HepG2 (cell line): ENCODE results near the gene IGFALS. TPM values are rescaled to one million over a fixed set of nuclear protein-coding genes. Genes with fewer than 3 reads are reported as not detected.
A peak's percentile ranks its signal among the peaks of the same experiment; 100 is the strongest.

Source experiments
- HOXA9 ChIP-seq: sonication (generic); formaldehyde crosslinking; IDR thresholded peaks from 2 replicates; pipeline ENCODE4 v1.8.1; 2022; ENCODE audit warnings: missing genetic modification reagents, mild to moderate bottlenecking, moderate library complexity, borderline replicate concordance
- MXD4 ChIP-seq: IDR thresholded peaks from 2 replicates; pipeline ENCODE4 v1.6.1; 2016; ENCODE audit warnings: mild to moderate bottlenecking, missing biosample characterization, missing genetic modification reagents
- PAX8 ChIP-seq: sonication (generic); formaldehyde crosslinking; IDR thresholded peaks from 2 replicates; pipeline ENCODE4 v1.8.0; 2022; ENCODE audit warnings: mild to moderate bottlenecking, missing genetic modification reagents, borderline replicate concordance
- RARA ChIP-seq: IDR thresholded peaks from 2 replicates; pipeline ENCODE4 v1.6.1; 2016; ENCODE audit warnings: missing genetic modification reagents, missing compliant biosample characterization
- SATB2 ChIP-seq: sonication (generic); formaldehyde crosslinking; IDR thresholded peaks from 2 replicates; pipeline ENCODE4 v1.5.0; 2020; ENCODE audit warnings: missing genetic modification reagents
- TCF12 ChIP-seq, 2 experiments: fragments of 450-650 bp in 1 of 2; sonication (generic) in 1 of 2; formaldehyde crosslinking in 1 of 2; IDR thresholded peaks; 2 replicates each; pipeline versions ENCODE4 v1.6.1 to v1.8.0; 2017 to 2022; ENCODE audit warnings: antibody characterized with exemption in 1 of 2, mild to moderate bottlenecking in 1 of 2, missing genetic modification reagents in 1 of 2, moderate library complexity in 1 of 2
- ZBTB1 ChIP-seq: sonication (generic); formaldehyde crosslinking; IDR thresholded peaks from 2 replicates; pipeline ENCODE4 v1.4.0; 2020; ENCODE audit warnings: missing genetic modification reagents, borderline replicate concordance
- ZBTB38 ChIP-seq: sonication (generic); formaldehyde crosslinking; IDR thresholded peaks from 2 replicates; pipeline ENCODE4 v1.5.1; 2020; ENCODE audit warnings: mild to moderate bottlenecking, missing genetic modification reagents
- ZNF563 ChIP-seq: sonication (generic); formaldehyde crosslinking; IDR thresholded peaks from 2 replicates; pipeline ENCODE4 v1.8.0; 2022; ENCODE audit warnings: mild to moderate bottlenecking, moderate library complexity, missing genetic modification reagents
- ZNF703 ChIP-seq: sonication (generic); formaldehyde crosslinking; IDR thresholded peaks from 2 replicates; pipeline ENCODE4 v1.5.1; 2020; ENCODE audit warnings: missing genetic modification reagents, mild to moderate bottlenecking, moderate library complexity, borderline replicate concordance
- ZSCAN20 ChIP-seq: sonication (generic); formaldehyde crosslinking; IDR thresholded peaks from 2 replicates; pipeline ENCODE4 v1.4.0; 2020; ENCODE audit warnings: missing genetic modification reagents, mild to moderate bottlenecking, borderline replicate concordance
- ZSCAN31 ChIP-seq: sonication (generic); formaldehyde crosslinking; IDR thresholded peaks from 2 replicates; pipeline ENCODE4 v1.5.0; 2020; ENCODE audit warnings: low read depth, mild to moderate bottlenecking, missing genetic modification reagents
- polyA plus RNA-seq, 8 experiments: library from polyadenylated mRNA; depleted of rRNA in 3 of 8; stranded (reverse) in 7 of 8; unstranded in 1 of 8; fragments of >200 nt; fragmentation: Illumina TruSeq in 4 of 8; extraction: Trizol in 4 of 8; gene quantifications; 2 replicates each; pipeline versions ENCODE4 v1.2.1 to v1.2.3, GENCODE V29; 2011 to 2016; ENCODE audit warnings: low read depth in 4 of 8, missing spikeins in 1 of 8, mixed read lengths in 1 of 8; ENCODE audit not compliant: insufficient read depth in 1 of 8
- total RNA-seq, 5 experiments: library from RNA; depleted of rRNA; stranded (reverse); fragments of >200 nt; fragmentation: Illumina TruSeq; extraction: Trizol; gene quantifications; 2 replicates each; pipeline ENCODE4 v1.2.3, GENCODE V29; 2016; ENCODE audit warnings: low read depth in 1 of 5
- TF ChIP-seq, protein P1 (sequence below): sonication (generic); formaldehyde crosslinking; IDR thresholded peaks from 2 replicates; pipeline ENCODE4 v1.4.0; 2020; ENCODE audit warnings: missing genetic modification reagents, borderline replicate concordance
- TF ChIP-seq, protein P2 (sequence below): sonication (generic); formaldehyde crosslinking; IDR thresholded peaks from 2 replicates; pipeline ENCODE4 v1.5.1; 2020; ENCODE audit warnings: missing genetic modification reagents, mild to moderate bottlenecking, borderline replicate concordance
- TF ChIP-seq, protein P3 (sequence below): sonication (generic); formaldehyde crosslinking; conservative IDR thresholded peaks from 2 replicates; pipeline ENCODE4 v1.8.0; 2022; ENCODE audit warnings: mild to moderate bottlenecking, moderate library complexity, missing genetic modification reagents
- TF ChIP-seq, protein P4 (sequence below): sonication (generic); formaldehyde crosslinking; IDR thresholded peaks from 2 replicates; pipeline ENCODE4 v1.5.0; 2020; ENCODE audit warnings: missing genetic modification reagents
- TF ChIP-seq, protein P5 (sequence below): sonication (generic); formaldehyde crosslinking; IDR thresholded peaks from 2 replicates; pipeline ENCODE4 v1.9.0; 2021; ENCODE audit warnings: missing genetic modification reagents, borderline replicate concordance

IGFALS gene
- total and polyA plus RNA-seq, 2 of the 13 experiments (the other 11 are each of a cell fraction or from before 2014, with no cell fraction given), result 0.34 to 2.4 TPM

DNA sequence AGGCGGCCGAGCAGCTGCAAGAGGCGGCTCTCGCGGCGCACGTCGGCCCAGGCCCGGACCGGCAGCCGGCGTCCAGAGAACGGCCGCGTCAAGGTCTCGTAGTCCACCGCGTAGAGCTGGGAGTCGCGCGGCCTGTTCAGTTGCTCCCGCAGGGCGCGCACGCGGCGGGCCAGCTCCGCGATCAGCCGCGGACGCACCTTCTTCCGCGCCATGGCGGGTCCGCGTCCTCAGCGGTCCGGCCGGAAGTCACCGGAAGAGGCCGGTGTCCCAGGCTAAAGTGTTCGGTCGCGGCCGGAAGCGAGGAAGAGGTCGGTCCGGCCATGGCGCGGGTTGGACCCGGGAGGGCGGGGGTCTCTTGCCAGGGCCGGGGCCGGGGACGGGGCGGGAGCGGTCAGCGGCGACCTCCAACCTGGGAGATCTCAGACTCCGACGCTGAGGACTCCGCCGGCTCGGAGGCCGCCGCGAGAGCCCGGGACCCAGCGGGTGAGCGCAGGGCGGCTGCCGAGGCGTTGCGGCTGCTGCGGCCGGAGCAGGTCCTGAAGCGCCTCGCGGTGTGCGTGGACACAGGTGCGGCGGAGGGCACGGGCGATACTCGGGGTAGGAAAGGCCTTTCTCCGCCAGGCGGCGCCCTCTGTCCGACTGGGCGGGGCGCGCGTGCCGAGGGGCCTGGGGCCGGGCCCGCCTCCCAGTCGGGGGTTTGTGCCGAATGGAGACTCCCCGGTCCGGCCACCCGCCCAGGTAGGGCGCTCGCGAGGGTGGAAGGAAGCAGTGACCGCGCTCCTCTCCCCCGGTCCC is 20.4 kb downstream of the IGFALS start, which contains the start of gene MRPS34 (continued):
- TF ChIP-seq, protein P1, sequence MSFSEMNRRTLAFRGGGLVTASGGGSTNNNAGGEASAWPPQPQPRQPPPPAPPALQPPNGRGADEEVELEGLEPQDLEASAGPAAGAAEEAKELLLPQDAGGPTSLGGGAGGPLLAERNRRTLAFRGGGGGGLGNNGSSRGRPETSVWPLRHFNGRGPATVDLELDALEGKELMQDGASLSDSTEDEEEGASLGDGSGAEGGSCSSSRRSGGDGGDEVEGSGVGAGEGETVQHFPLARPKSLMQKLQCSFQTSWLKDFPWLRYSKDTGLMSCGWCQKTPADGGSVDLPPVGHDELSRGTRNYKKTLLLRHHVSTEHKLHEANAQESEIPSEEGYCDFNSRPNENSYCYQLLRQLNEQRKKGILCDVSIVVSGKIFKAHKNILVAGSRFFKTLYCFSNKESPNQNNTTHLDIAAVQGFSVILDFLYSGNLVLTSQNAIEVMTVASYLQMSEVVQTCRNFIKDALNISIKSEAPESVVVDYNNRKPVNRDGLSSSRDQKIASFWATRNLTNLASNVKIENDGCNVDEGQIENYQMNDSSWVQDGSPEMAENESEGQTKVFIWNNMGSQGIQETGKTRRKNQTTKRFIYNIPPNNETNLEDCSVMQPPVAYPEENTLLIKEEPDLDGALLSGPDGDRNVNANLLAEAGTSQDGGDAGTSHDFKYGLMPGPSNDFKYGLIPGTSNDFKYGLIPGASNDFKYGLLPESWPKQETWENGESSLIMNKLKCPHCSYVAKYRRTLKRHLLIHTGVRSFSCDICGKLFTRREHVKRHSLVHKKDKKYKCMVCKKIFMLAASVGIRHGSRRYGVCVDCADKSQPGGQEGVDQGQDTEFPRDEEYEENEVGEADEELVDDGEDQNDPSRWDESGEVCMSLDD (CRISPR knock-in tag), result peak; percentile 73; the same call in 1 of the 2 replicates
- TF ChIP-seq ZSCAN20 (CRISPR knock-in tag) (peak; percentile 89; the same call in 1 of the 2 replicates), RARA (CRISPR knock-in tag) (peak; percentile 54), MXD4 (CRISPR knock-in tag) (peak; percentile 73), TCF12 (IDR thresholded peaks at IDR 0.05) (no peak), TCF12 (CRISPR knock-in tag; IDR thresholded peaks at IDR 0.05) (peak; percentile 45; the same call in 1 of the 2 replicates), ZBTB1 (no peak), HOXA9 (peak; percentile 88; the same call in 1 of the 2 replicates), ZNF563 (CRISPR knock-in tag) (no peak; the same call in 1 of the 2 replicates), ZSCAN31 (CRISPR knock-in tag) (peak; percentile 89), SATB2 (CRISPR knock-in tag) (peak; percentile 60; the same call in 1 of the 2 replicates), ZBTB38 (CRISPR knock-in tag) (peak; percentile 73), PAX8 (CRISPR knock-in tag) (0 out of 2 replicates have a peak, but pooled peaks have one; percentile 46), ZNF703 (CRISPR knock-in tag) (no peak)
- TF ChIP-seq, protein P2, sequence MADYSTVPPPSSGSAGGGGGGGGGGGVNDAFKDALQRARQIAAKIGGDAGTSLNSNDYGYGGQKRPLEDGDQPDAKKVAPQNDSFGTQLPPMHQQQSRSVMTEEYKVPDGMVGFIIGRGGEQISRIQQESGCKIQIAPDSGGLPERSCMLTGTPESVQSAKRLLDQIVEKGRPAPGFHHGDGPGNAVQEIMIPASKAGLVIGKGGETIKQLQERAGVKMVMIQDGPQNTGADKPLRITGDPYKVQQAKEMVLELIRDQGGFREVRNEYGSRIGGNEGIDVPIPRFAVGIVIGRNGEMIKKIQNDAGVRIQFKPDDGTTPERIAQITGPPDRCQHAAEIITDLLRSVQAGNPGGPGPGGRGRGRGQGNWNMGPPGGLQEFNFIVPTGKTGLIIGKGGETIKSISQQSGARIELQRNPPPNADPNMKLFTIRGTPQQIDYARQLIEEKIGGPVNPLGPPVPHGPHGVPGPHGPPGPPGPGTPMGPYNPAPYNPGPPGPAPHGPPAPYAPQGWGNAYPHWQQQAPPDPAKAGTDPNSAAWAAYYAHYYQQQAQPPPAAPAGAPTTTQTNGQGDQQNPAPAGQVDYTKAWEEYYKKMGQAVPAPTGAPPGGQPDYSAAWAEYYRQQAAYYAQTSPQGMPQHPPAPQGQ (CRISPR knock-in tag), result peak; percentile 66; the same call in 1 of the 2 replicates
- TF ChIP-seq, protein P3, sequence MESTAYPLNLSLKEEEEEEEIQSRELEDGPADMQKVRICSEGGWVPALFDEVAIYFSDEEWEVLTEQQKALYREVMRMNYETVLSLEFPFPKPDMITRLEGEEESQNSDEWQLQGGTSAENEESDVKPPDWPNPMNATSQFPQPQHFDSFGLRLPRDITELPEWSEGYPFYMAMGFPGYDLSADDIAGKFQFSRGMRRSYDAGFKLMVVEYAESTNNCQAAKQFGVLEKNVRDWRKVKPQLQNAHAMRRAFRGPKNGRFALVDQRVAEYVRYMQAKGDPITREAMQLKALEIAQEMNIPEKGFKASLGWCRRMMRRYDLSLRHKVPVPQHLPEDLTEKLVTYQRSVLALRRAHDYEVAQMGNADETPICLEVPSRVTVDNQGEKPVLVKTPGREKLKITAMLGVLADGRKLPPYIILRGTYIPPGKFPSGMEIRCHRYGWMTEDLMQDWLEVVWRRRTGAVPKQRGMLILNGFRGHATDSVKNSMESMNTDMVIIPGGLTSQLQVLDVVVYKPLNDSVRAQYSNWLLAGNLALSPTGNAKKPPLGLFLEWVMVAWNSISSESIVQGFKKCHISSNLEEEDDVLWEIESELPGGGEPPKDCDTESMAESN (CRISPR knock-in tag), result peak; percentile 83
- TF ChIP-seq, protein P4, sequence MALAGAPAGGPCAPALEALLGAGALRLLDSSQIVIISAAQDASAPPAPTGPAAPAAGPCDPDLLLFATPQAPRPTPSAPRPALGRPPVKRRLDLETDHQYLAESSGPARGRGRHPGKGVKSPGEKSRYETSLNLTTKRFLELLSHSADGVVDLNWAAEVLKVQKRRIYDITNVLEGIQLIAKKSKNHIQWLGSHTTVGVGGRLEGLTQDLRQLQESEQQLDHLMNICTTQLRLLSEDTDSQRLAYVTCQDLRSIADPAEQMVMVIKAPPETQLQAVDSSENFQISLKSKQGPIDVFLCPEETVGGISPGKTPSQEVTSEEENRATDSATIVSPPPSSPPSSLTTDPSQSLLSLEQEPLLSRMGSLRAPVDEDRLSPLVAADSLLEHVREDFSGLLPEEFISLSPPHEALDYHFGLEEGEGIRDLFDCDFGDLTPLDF (CRISPR knock-in tag), result peak; percentile 85
- TF ChIP-seq, protein P5, sequence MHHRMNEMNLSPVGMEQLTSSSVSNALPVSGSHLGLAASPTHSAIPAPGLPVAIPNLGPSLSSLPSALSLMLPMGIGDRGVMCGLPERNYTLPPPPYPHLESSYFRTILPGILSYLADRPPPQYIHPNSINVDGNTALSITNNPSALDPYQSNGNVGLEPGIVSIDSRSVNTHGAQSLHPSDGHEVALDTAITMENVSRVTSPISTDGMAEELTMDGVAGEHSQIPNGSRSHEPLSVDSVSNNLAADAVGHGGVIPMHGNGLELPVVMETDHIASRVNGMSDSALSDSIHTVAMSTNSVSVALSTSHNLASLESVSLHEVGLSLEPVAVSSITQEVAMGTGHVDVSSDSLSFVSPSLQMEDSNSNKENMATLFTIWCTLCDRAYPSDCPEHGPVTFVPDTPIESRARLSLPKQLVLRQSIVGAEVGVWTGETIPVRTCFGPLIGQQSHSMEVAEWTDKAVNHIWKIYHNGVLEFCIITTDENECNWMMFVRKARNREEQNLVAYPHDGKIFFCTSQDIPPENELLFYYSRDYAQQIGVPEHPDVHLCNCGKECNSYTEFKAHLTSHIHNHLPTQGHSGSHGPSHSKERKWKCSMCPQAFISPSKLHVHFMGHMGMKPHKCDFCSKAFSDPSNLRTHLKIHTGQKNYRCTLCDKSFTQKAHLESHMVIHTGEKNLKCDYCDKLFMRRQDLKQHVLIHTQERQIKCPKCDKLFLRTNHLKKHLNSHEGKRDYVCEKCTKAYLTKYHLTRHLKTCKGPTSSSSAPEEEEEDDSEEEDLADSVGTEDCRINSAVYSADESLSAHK (CRISPR knock-in tag), result no peak
